ENCODE measurements around the gene FOXP2.

GRCh38 chr7:114484226-114484625 lies 69.6 kb downstream of the FOXP2 start:
- TF ChIP-seq CTCF (conservative IDR thresholded peaks at IDR 0.05; ENCODE audit: low read length) (no peak), EZH2phosphoT487 (IDR thresholded peaks at IDR 0.05; ENCODE audit: borderline replicate concordance, low read depth, low read length) (no peak)

Data from OCI-LY7 (cell line).